ENCODE results near the gene PPCDC.

GRCh38 chr15:75050283-75050682 is 26.9 kb downstream of the PPCDC start:
- TF ChIP-seq CTCF (IDR thresholded peaks at IDR 0.05), result no peak
- no peak for TF ChIP-seq POLR2A (IDR thresholded peaks at IDR 0.05)
